Measurements from ENCODE around the gene TMC7. TPM values are rescaled to one million over a fixed set of nuclear protein-coding genes. Genes with fewer than 3 reads are reported as not detected.
"Not testable (repeated sequence)": the region's sequence is repeated elsewhere in the genome, so short reads cannot be mapped to it uniquely, and the experiment has no call there.

The TMC7 gene
- total RNA-seq, 1 donor from 2014 or later = 3.1 TPM

- no peaks in the 10 kb centered on the region for H3K4me1 ChIP-seq (ENCODE audit: control insufficient read depth in 3 of 3, insufficient read depth in 3 of 3, low read length in 3 of 3)
- no peaks in the 10 kb centered on the region for H3K9me3 ChIP-seq (ENCODE audit: control insufficient read depth in 3 of 3, low read length in 3 of 3)
- no peaks in the 10 kb centered on the region for H3K36me3 ChIP-seq (ENCODE audit: control insufficient read depth in 3 of 3, insufficient read depth in 3 of 3, low read length in 3 of 3)
- no peak overlapping the region for H3K9ac ChIP-seq (ENCODE audit: low read depth in 1 of 3, low read length in 3 of 3)
- no peak overlapping the region for H3K27ac ChIP-seq (ENCODE audit: low read depth, low read length)
- H3K27me3 ChIP-seq (ENCODE audit: control insufficient read depth in 3 of 3, insufficient read depth in 3 of 3, low read length in 3 of 3) = no peaks in the 10 kb centered on the region
- H3K4me3 ChIP-seq (ENCODE audit: low read length in 3 of 3) = no peak overlapping the region
Observed at GRCh38 chr16:18950469-18951185, 33.1 kb upstream of the TMC7 start.

- no peaks in the 10 kb centered on the region for H3K36me3 ChIP-seq (ENCODE audit: control insufficient read depth in 3 of 3, insufficient read depth in 3 of 3, low read length in 3 of 3)
- no peaks in the 10 kb centered on the region for H3K4me1 ChIP-seq (ENCODE audit: control insufficient read depth in 3 of 3, insufficient read depth in 3 of 3, low read length in 3 of 3)
- H3K4me3 ChIP-seq (ENCODE audit: low read length in 3 of 3) = no peak overlapping the region
- H3K27ac ChIP-seq (ENCODE audit: low read depth, low read length) = no peak overlapping the region
- no peaks in the 10 kb centered on the region for H3K9me3 ChIP-seq (ENCODE audit: control insufficient read depth in 3 of 3, low read length in 3 of 3)
- H3K27me3 ChIP-seq (ENCODE audit: control insufficient read depth in 3 of 3, insufficient read depth in 3 of 3, low read length in 3 of 3) = no peaks in the 10 kb centered on the region
- H3K9ac ChIP-seq (ENCODE audit: low read depth in 1 of 3, low read length in 3 of 3) = no peak overlapping the region
Observed at GRCh38 chr16:18953547-18953946, 30.2 kb upstream of the TMC7 start.

DNA sequence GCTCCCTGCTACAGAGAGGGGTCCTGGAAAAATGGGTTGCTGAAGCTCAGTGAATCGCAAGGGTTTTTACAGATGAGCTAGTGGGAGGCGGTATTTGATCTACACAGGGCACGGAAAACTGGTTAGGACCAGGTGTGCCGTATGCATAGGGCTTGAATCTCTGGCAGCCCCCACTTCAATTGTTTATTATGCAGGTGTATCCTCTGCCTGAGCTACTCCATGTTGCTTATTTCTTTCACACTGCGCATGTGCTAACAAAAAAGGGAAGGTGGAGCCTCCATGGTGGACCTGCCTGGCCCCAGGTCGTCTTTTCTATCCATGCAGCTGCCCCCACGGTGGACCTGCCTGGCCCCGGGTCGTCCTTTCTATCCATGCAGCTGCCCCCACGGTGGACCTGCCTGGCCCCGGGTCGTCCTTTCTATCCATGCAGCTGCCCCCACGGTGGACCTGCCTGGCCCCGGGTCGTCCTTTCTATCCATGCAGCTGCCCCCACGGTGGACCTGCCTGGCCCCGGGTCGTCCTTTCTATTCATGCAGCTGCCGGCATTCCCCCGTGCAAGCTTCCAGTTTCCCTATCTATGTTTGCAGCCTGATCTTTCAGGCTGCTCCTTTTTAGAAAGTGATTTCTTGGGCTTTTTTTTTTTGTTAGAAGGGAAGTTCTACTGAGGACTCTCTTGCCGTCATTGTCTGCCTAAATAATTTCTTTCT is 27.7 kb upstream of the TMC7 start:
- not testable (repeated sequence) for H3K4me3 ChIP-seq (ENCODE audit: low read length in 3 of 3); H3K36me3 ChIP-seq (ENCODE audit: control insufficient read depth in 3 of 3, insufficient read depth in 3 of 3, low read length in 3 of 3); H3K27me3 ChIP-seq (ENCODE audit: control insufficient read depth in 3 of 3, insufficient read depth in 3 of 3, low read length in 3 of 3); H3K27ac ChIP-seq (ENCODE audit: low read depth, low read length); H3K9me3 ChIP-seq (ENCODE audit: control insufficient read depth in 3 of 3, low read length in 3 of 3); H3K9ac ChIP-seq (ENCODE audit: low read depth in 1 of 3, low read length in 3 of 3); H3K4me1 ChIP-seq (ENCODE audit: control insufficient read depth in 3 of 3, insufficient read depth in 3 of 3, low read length in 3 of 3)

DNA sequence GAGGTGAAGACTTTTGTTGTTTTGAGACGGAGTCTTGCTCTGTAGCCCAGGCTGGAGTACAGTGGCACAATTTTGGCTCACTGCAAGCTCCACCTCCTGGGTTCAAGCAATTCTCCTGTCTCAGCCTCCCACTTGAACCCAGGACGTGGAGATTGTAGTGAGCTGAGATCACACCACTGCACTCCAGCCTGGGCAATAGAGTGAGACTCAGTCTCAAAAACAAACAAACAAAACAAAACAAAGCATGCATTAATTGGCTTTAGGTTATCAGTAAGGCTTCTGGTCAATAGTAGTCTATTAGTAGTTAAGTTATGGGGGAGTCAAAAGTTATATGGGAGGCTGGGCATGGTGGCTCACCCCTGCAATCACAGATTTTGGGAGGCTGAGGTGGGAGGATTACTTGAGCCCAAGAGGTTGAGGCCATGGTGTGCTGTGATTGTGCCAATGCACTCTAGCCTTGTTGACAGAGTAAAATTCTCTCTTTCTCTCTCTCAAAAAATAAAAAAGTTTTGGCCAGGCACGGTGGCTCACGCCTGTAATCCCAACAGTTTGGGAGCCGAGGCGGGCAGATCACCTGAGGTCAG is 27.0 kb upstream of the TMC7 start:
- not testable (repeated sequence) for H3K27me3 ChIP-seq (ENCODE audit: control insufficient read depth in 3 of 3, insufficient read depth in 3 of 3, low read length in 3 of 3); H3K27ac ChIP-seq (ENCODE audit: low read depth, low read length); H3K4me3 ChIP-seq (ENCODE audit: low read length in 3 of 3); H3K9me3 ChIP-seq (ENCODE audit: control insufficient read depth in 3 of 3, low read length in 3 of 3); H3K36me3 ChIP-seq (ENCODE audit: control insufficient read depth in 3 of 3, insufficient read depth in 3 of 3, low read length in 3 of 3); H3K9ac ChIP-seq (ENCODE audit: low read depth in 1 of 3, low read length in 3 of 3)
- H3K4me1 ChIP-seq (ENCODE audit: control insufficient read depth in 3 of 3, insufficient read depth in 3 of 3, low read length in 3 of 3) = peaks cover 6 to 13% (median 12%) of the 10 kb centered on the region in 3 donors

GRCh38 chr16:18958621-18959029 is 25.1 kb upstream of the TMC7 start:
- Histone ChIP-seq H3K9ac (ENCODE audit: low read depth in 1 of 3, low read length in 3 of 3) (peak overlapping the region in 1 of 3 donors; percentile 35), H3K9me3 (ENCODE audit: control insufficient read depth in 3 of 3, low read length in 3 of 3) (no peaks in the 10 kb centered on the region), H3K4me3 (ENCODE audit: low read length in 3 of 3) (peak overlapping the region in 1 of 3 donors; percentile 23), H3K36me3 (ENCODE audit: control insufficient read depth in 3 of 3, insufficient read depth in 3 of 3, low read length in 3 of 3) (no peaks in the 10 kb centered on the region), H3K27me3 (ENCODE audit: control insufficient read depth in 3 of 3, insufficient read depth in 3 of 3, low read length in 3 of 3) (no peaks in the 10 kb centered on the region), H3K4me1 (ENCODE audit: control insufficient read depth in 3 of 3, insufficient read depth in 3 of 3, low read length in 3 of 3) (peaks cover 10 to 23% (median 19%) of the 10 kb centered on the region in 3 donors), H3K27ac (ENCODE audit: low read depth, low read length) (peak overlapping the region; percentile 59)

- H3K27ac ChIP-seq (ENCODE audit: low read depth, low read length) = peak overlapping the region; percentile 59
- H3K36me3 ChIP-seq (ENCODE audit: control insufficient read depth in 3 of 3, insufficient read depth in 3 of 3, low read length in 3 of 3) = no peaks in the 10 kb centered on the region
- no peaks in the 10 kb centered on the region for H3K27me3 ChIP-seq (ENCODE audit: control insufficient read depth in 3 of 3, insufficient read depth in 3 of 3, low read length in 3 of 3)
- peak overlapping the region in 1 of 3 donors; percentile 23 for H3K4me3 ChIP-seq (ENCODE audit: low read length in 3 of 3)
- H3K9me3 ChIP-seq (ENCODE audit: control insufficient read depth in 3 of 3, low read length in 3 of 3) = no peaks in the 10 kb centered on the region
- H3K9ac ChIP-seq (ENCODE audit: low read depth in 1 of 3, low read length in 3 of 3) = peak overlapping the region in 1 of 3 donors; percentile 35
- peaks cover 10 to 23% (median 19%) of the 10 kb centered on the region in 3 donors for H3K4me1 ChIP-seq (ENCODE audit: control insufficient read depth in 3 of 3, insufficient read depth in 3 of 3, low read length in 3 of 3)
Observed at GRCh38 chr16:18959031-18959505, 24.7 kb upstream of the TMC7 start.

- H3K9me3 ChIP-seq (ENCODE audit: control insufficient read depth in 3 of 3, low read length in 3 of 3) = no peaks in the 10 kb centered on the region
- H3K9ac ChIP-seq (ENCODE audit: low read depth in 1 of 3, low read length in 3 of 3) = no peak overlapping the region
- no peaks in the 10 kb centered on the region for H3K27me3 ChIP-seq (ENCODE audit: control insufficient read depth in 3 of 3, insufficient read depth in 3 of 3, low read length in 3 of 3)
- no peak overlapping the region for H3K4me3 ChIP-seq (ENCODE audit: low read length in 3 of 3)
- no peak overlapping the region for H3K27ac ChIP-seq (ENCODE audit: low read depth, low read length)
- no peaks in the 10 kb centered on the region for H3K36me3 ChIP-seq (ENCODE audit: control insufficient read depth in 3 of 3, insufficient read depth in 3 of 3, low read length in 3 of 3)
- H3K4me1 ChIP-seq (ENCODE audit: control insufficient read depth in 3 of 3, insufficient read depth in 3 of 3, low read length in 3 of 3) = peaks cover 7 to 14% (median 12%) of the 10 kb centered on the region in 3 donors
Observed at GRCh38 chr16:18965555-18965954, 18.2 kb upstream of the TMC7 start.

DNA sequence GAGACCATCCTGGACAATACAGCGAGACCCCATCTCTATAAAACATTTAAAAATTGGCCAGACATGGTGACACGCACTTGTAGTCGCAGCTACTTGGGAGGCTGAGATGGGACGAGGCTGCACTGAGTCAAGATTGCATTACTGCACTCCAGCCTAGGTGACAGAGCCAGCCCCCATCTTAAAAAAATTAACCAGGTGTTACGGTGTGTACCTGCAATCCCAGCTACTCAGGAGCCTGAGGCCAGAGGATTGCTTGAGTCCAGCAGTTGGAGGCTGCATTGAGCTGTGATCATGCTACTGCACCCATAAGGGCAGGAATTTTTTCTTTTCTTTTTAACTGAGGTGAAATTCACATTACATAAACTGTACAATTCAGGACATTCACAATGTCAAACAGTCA is 16.9 kb upstream of the TMC7 start:
- Histone ChIP-seq H3K36me3 (ENCODE audit: control insufficient read depth in 3 of 3, insufficient read depth in 3 of 3, low read length in 3 of 3) (no peaks in the 10 kb centered on the region), H3K9me3 (ENCODE audit: control insufficient read depth in 3 of 3, low read length in 3 of 3) (no peaks in the 10 kb centered on the region), H3K4me1 (ENCODE audit: control insufficient read depth in 3 of 3, insufficient read depth in 3 of 3, low read length in 3 of 3) (peaks cover 3 to 9% (median 9%) of the 10 kb centered on the region in 3 donors), H3K27ac (ENCODE audit: low read depth, low read length) (no peak overlapping the region), H3K9ac (ENCODE audit: low read depth in 1 of 3, low read length in 3 of 3) (no peak overlapping the region), H3K4me3 (ENCODE audit: low read length in 3 of 3) (no peak overlapping the region), H3K27me3 (ENCODE audit: control insufficient read depth in 3 of 3, insufficient read depth in 3 of 3, low read length in 3 of 3) (no peaks in the 10 kb centered on the region)

GRCh38 chr16:18969050-18969854 is 14.5 kb upstream of the TMC7 start:
- H3K27ac ChIP-seq (ENCODE audit: low read depth, low read length) = no peak overlapping the region
- no peaks in the 10 kb centered on the region for H3K9me3 ChIP-seq (ENCODE audit: control insufficient read depth in 3 of 3, low read length in 3 of 3)
- H3K27me3 ChIP-seq (ENCODE audit: control insufficient read depth in 3 of 3, insufficient read depth in 3 of 3, low read length in 3 of 3) = no peaks in the 10 kb centered on the region
- H3K4me1 ChIP-seq (ENCODE audit: control insufficient read depth in 3 of 3, insufficient read depth in 3 of 3, low read length in 3 of 3) = peaks cover 0 to 2% (median 0%) of the 10 kb centered on the region in 3 donors
- no peaks in the 10 kb centered on the region for H3K36me3 ChIP-seq (ENCODE audit: control insufficient read depth in 3 of 3, insufficient read depth in 3 of 3, low read length in 3 of 3)
- H3K4me3 ChIP-seq (ENCODE audit: low read length in 3 of 3) = peak overlapping the region; percentile 54 to 73 (median 64)
- H3K9ac ChIP-seq (ENCODE audit: low read depth in 1 of 3, low read length in 3 of 3) = peak overlapping the region; percentile 32 to 52 (median 51)
